GM21528 (cell line): Measurements from ENCODE around the gene OTUD5.
A peak's percentile ranks its signal among the peaks of the same experiment; 100 is the strongest.

Source experiments
- ATAC-seq: cut with Tn5 transposase; IDR thresholded peaks from one replicate; pipeline ENCODE4 v1.9.1; 2021; ENCODE audit warnings: mild to moderate bottlenecking, moderate library complexity; ENCODE audit not compliant: unreplicated experiment, low FRiP score

OTUD5 gene

DNA sequence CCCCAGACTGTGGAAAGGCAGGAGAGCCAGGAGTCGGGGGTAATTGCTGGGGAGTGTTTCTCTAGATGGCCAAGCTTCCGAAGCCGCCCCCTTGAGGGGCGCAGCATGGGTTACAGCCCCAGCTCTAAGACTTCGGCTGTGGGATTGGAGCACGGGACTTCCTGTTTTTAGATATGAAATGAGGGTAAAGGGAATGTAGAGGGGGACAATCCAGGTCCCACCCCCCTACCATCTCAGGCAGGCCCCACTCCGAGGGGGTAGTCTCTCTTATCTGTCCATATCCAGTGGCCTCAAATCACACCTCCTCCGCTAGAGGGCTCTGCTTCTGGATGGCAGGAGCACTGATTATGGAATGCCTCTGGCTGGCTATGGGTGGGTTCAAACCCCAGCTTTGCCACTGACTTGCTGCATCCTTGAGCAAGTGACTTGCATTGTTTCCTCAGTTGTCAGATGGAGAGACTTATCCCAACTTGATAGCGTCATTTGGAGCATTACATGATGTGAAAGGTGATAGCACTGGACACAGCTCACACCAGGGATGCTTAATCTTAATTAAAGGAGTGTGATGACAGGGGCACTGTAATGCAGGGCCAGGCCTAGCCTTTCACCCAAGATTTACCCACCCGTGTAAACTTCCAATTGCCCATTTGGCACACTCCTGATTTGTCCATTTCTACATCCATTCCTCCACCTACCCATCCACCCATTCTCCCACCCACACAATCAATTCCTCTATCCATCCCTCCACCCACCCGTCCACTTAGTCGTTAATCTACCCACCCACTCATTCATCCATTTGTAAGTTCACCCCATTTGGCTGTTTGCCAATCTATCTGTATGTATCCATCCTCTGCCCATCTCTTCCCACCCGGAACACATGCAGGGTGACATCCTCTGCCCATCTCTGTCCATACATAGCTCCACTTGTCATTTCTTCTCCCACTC is 15.1 kb upstream of the OTUD5 start:
- ATAC-seq, result no peak

- ATAC-seq, result no peak
Measured at GRCh38 chrX:48971249-48972219, 14.1 kb upstream of the OTUD5 start, which contains the start of gene KCND1. KCND1 (minus strand) TSS chrX:48971844; CDS start chrX:48970271, 1,573 bp downstream.

GRCh38 chrX:48969471-48969870 is 12.1 kb upstream of the OTUD5 start:
- no peak for ATAC-seq

DNA sequence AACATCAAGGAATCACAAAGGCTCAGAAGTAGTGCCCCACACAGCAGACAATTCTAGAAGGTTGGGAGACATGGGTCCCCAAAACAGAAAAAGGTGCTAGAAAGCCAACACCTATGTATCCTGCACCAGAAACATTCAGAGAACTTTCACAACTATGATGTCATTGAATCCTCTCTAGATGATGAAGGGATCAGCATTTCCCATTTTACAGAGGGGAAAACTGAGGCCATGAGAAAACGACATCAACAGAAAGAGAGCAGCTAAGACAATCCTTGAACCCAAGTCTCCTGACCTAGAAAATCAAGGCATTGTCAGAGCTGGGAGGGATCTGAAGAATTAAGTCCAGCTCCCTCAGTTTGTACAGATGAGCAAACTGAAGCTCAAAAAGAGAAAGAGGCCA is 11.0 kb upstream of the OTUD5 start:
- no peak for ATAC-seq

GRCh38 chrX:48966796-48967579 is 9.6 kb upstream of the OTUD5 start:
- ATAC-seq, result no peak

DNA sequence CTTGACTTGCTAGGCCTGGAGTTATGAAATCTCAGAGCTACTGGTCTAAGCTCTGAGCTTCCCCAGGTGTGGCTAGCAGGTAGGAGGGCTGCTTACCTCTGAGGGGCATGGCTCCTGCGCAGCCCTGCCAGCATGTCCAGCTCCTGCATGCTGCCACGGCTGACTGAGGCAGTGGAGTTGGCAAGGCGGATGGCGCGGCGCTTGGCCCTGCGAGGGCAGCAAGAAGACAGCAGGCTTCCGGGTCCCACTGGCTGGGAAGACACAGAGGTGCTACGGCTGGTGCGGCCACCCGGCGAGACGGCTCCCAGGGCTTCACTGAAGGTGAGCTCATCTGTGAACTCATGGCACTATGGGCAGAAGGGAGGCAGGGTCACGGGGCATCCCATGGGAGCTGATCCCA is 8.6 kb upstream of the OTUD5 start:
- ATAC-seq, result no peak

GRCh38 chrX:48961585-48962091 is 4.2 kb upstream of the OTUD5 start:
- ATAC-seq, result no peak

- ATAC-seq, result no peak
Measured at GRCh38 chrX:48960291-48960690, 2.9 kb upstream of the OTUD5 start.

GRCh38 chrX:48958635-48959094 is 1.3 kb upstream of the OTUD5 start:
- ATAC-seq, result no peak

- peak; percentile 84 for ATAC-seq
Measured at GRCh38 chrX:48957827-48958634, 624 bp upstream of the OTUD5 start.

- ATAC-seq, result no peak
Measured at GRCh38 chrX:48956728-48957414, 536 bp downstream of the OTUD5 start.

GRCh38 chrX:48948589-48948988 is 8.8 kb downstream of the OTUD5 start:
- ATAC-seq, result no peak

DNA sequence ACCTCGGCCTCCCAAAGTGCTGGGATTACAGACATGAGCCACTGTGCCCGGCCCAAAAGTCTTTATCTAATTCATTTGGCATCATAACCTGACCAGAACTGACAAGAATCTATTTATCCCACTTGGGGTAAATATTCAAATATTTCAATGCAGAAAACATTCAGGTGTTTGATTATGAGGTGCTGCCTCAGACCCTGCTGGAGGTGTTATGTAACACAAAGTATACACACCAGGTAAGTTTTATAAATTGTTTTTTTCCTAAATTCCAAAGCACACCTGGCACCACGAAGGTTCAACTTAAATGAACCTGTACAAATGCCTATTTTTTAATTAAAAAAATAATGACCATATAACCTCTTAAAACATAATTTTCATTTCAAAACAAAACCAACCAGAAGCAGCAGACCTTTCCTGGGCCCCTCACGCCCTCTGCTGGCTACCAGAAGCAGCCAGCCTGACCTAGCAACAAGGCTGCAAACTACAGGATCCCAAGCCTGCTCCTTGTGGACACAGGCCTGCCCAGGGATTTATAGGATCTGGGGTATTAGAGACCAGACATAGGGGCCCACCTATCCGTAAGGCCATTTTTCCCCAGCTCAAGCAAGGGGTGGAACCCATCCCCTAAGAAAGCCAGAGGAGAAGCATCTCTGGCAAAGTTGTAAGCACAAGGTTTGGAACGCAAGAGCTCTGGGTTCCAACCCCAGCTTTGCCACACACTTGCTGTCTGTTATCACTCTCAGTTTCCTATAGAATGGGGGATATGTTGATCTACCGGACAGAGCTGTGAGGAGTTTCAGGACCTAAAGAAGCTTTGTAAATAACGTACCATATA is 11.7 kb downstream of the OTUD5 start:
- ATAC-seq, result no peak

GRCh38 chrX:48942895-48943294 is 14.5 kb downstream of the OTUD5 start:
- ATAC-seq, result no peak

DNA sequence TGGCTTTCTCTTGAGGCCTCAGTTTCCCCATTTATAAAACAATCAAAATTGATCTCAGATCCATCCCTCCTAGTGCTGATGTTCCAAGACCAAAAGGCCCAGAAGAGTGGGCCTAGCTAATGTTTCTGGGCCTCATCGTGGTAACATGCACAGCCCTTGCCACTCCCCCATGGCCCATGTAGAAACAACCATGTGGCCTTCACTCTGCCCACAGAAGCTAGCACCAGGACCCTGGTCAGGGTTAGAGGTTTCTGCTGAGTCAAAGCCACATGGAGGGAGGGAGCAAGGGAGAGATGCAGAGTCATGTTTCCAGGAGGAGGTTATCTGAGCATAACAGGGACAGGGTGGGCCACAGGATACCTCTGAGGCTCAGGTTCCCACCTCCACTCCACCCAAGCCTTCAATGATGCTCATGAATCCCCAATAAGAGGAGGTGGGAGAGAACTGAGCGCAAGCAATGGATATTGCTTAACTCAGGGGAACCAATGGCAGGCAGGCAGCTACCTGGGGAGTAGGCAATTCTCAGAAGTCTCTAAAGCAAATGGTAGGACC is 16.9 kb downstream of the OTUD5 start:
- ATAC-seq, result no peak

- ATAC-seq, result no peak
Measured at GRCh38 chrX:48939524-48940228, 17.7 kb downstream of the OTUD5 start.
